Measurements from ENCODE around the gene GABRE. TPM values are rescaled to one million over a fixed set of nuclear protein-coding genes. Genes with fewer than 3 reads are reported as not detected.
"Not testable (repeated sequence)": the region's sequence is repeated elsewhere in the genome, so short reads cannot be mapped to it uniquely, and the experiment has no call there.

GABRE gene
- total and polyA plus RNA-seq, 9 donors = 19.5 to 53.2 (median 40.7) TPM

GRCh38 chrX:151923648-151924047 lies 50.8 kb downstream of the GABRE start:
- 71% methylated on average over 6 of the region's 6 CpGs for WGBS (ENCODE audit: insufficient coverage)
- no peak for DNase-seq

GRCh38 chrX:151922692-151923091 lies 51.8 kb downstream of the GABRE start:
- WGBS (ENCODE audit: insufficient coverage) = 76% methylated on average over 5 of the region's 5 CpGs
- Histone ChIP-seq H3K4me1 (ENCODE audit: control insufficient read depth, insufficient read depth, low read length) (no peaks in the 10 kb centered on the region), H3K4me3 (ENCODE audit: low read length) (no peak overlapping the region), H3K9me3 (replicated peaks; ENCODE audit: control insufficient read depth, low read depth, low read length) (no peaks in the 10 kb centered on the region), H3K27ac (ENCODE audit: low read length) (no peak overlapping the region), H3K36me3 (ENCODE audit: control insufficient read depth, insufficient read depth, low read length) (no peaks in the 10 kb centered on the region), H3K27me3 (ENCODE audit: control insufficient read depth, insufficient read depth, low read length) (peaks cover 3% of the 10 kb centered on the region)
- no peak for DNase-seq

More at GRCh38 chrX:151923648-151924047, 50.8 kb downstream of the GABRE start:
- no peak overlapping the region for H3K4me3 ChIP-seq (ENCODE audit: low read length)
- no peaks in the 10 kb centered on the region for H3K9me3 ChIP-seq (replicated peaks; ENCODE audit: control insufficient read depth, low read depth, low read length)
- peaks cover 3% of the 10 kb centered on the region for H3K27me3 ChIP-seq (ENCODE audit: control insufficient read depth, insufficient read depth, low read length)
- H3K27ac ChIP-seq (ENCODE audit: low read length) = no peak overlapping the region
- no peaks in the 10 kb centered on the region for H3K36me3 ChIP-seq (ENCODE audit: control insufficient read depth, insufficient read depth, low read length)
- no peaks in the 10 kb centered on the region for H3K4me1 ChIP-seq (ENCODE audit: control insufficient read depth, insufficient read depth, low read length)

- no peaks in the 10 kb centered on the region for H3K36me3 ChIP-seq (ENCODE audit: control insufficient read depth, insufficient read depth, low read length)
- DNase-seq = no peak
- 67% methylated on average over 5 of the region's 5 CpGs for WGBS (ENCODE audit: insufficient coverage)
- H3K9me3 ChIP-seq (replicated peaks; ENCODE audit: control insufficient read depth, low read depth, low read length) = no peaks in the 10 kb centered on the region
- peaks cover 3% of the 10 kb centered on the region for H3K27me3 ChIP-seq (ENCODE audit: control insufficient read depth, insufficient read depth, low read length)
- no peaks in the 10 kb centered on the region for H3K4me1 ChIP-seq (ENCODE audit: control insufficient read depth, insufficient read depth, low read length)
- no peak overlapping the region for H3K27ac ChIP-seq (ENCODE audit: low read length)
- no peak overlapping the region for H3K4me3 ChIP-seq (ENCODE audit: low read length)
Measured at GRCh38 chrX:151921866-151922265, 52.6 kb downstream of the GABRE start.

- no peaks in the 10 kb centered on the region for H3K36me3 ChIP-seq (ENCODE audit: control insufficient read depth, insufficient read depth, low read length)
- no peak overlapping the region for H3K27ac ChIP-seq (ENCODE audit: low read length)
- WGBS (ENCODE audit: insufficient coverage) = 82% methylated on average over 6 of the region's 10 CpGs
- no peaks in the 10 kb centered on the region for H3K27me3 ChIP-seq (ENCODE audit: control insufficient read depth, insufficient read depth, low read length)
- H3K4me3 ChIP-seq (ENCODE audit: low read length) = no peak overlapping the region
- no peaks in the 10 kb centered on the region for H3K9me3 ChIP-seq (replicated peaks; ENCODE audit: control insufficient read depth, low read depth, low read length)
- no peak for DNase-seq
- no peaks in the 10 kb centered on the region for H3K4me1 ChIP-seq (ENCODE audit: control insufficient read depth, insufficient read depth, low read length)
Measured at GRCh38 chrX:151921292-151921691, 53.2 kb downstream of the GABRE start.

- no peaks in the 10 kb centered on the region for H3K36me3 ChIP-seq (ENCODE audit: control insufficient read depth, insufficient read depth, low read length)
- no peak for DNase-seq
- H3K4me3 ChIP-seq (ENCODE audit: low read length) = no peak overlapping the region
- no peaks in the 10 kb centered on the region for H3K27me3 ChIP-seq (ENCODE audit: control insufficient read depth, insufficient read depth, low read length)
- no peaks in the 10 kb centered on the region for H3K9me3 ChIP-seq (replicated peaks; ENCODE audit: control insufficient read depth, low read depth, low read length)
- H3K27ac ChIP-seq (ENCODE audit: low read length) = no peak overlapping the region
- no peaks in the 10 kb centered on the region for H3K4me1 ChIP-seq (ENCODE audit: control insufficient read depth, insufficient read depth, low read length)
- 71% methylated on average over 1 of the region's 6 CpGs for WGBS (ENCODE audit: insufficient coverage)
Measured at GRCh38 chrX:151920530-151920929, 53.9 kb downstream of the GABRE start.

- Histone ChIP-seq H3K9me3 (replicated peaks; ENCODE audit: control insufficient read depth, low read depth, low read length) (no peaks in the 10 kb centered on the region), H3K27ac (ENCODE audit: low read length) (no peak overlapping the region), H3K27me3 (ENCODE audit: control insufficient read depth, insufficient read depth, low read length) (no peaks in the 10 kb centered on the region), H3K4me3 (ENCODE audit: low read length) (no peak overlapping the region), H3K36me3 (ENCODE audit: control insufficient read depth, insufficient read depth, low read length) (no peaks in the 10 kb centered on the region), H3K4me1 (ENCODE audit: control insufficient read depth, insufficient read depth, low read length) (no peaks in the 10 kb centered on the region)
- WGBS (ENCODE audit: insufficient coverage) = 100% methylated on average over 1 of the region's 12 CpGs
- no peak for DNase-seq
Measured at GRCh38 chrX:151920101-151920500, 54.4 kb downstream of the GABRE start.

- Histone ChIP-seq H3K9me3 (replicated peaks; ENCODE audit: control insufficient read depth, low read depth, low read length) (no peaks in the 10 kb centered on the region), H3K27ac (ENCODE audit: low read length) (no peak overlapping the region), H3K4me3 (ENCODE audit: low read length) (no peak overlapping the region), H3K36me3 (ENCODE audit: control insufficient read depth, insufficient read depth, low read length) (no peaks in the 10 kb centered on the region), H3K27me3 (ENCODE audit: control insufficient read depth, insufficient read depth, low read length) (no peaks in the 10 kb centered on the region), H3K4me1 (ENCODE audit: control insufficient read depth, insufficient read depth, low read length) (no peaks in the 10 kb centered on the region)
- WGBS (ENCODE audit: insufficient coverage) = 88% methylated on average over 5 of the region's 11 CpGs
- no peak for DNase-seq
Measured at GRCh38 chrX:151919610-151920009, 54.9 kb downstream of the GABRE start.

GRCh38 chrX:151918736-151919135 lies 55.7 kb downstream of the GABRE start:
- WGBS (ENCODE audit: insufficient coverage) = 80% methylated on average over 1 of the region's 18 CpGs
- H3K9me3 ChIP-seq (replicated peaks; ENCODE audit: control insufficient read depth, low read depth, low read length); H3K36me3 ChIP-seq (ENCODE audit: control insufficient read depth, insufficient read depth, low read length); H3K27ac ChIP-seq (ENCODE audit: low read length); DNase-seq; H3K4me1 ChIP-seq (ENCODE audit: control insufficient read depth, insufficient read depth, low read length); H3K4me3 ChIP-seq (ENCODE audit: low read length); H3K27me3 ChIP-seq (ENCODE audit: control insufficient read depth, insufficient read depth, low read length): not testable (repeated sequence)

GRCh38 chrX:151912780-151913179 lies 61.7 kb downstream of the GABRE start, which contains the start of gene MAGEA4:
Gene MAGEA4, plus strand, starts transcription at chrX:151912889. Its CDS starts 10,776 bp downstream, at chrX:151923665.
- 96% methylated on average over 5 of the region's 11 CpGs for WGBS (ENCODE audit: insufficient coverage)
- Histone ChIP-seq H3K27me3 (ENCODE audit: control insufficient read depth, insufficient read depth, low read length) (no peaks in the 10 kb centered on the region), H3K36me3 (ENCODE audit: control insufficient read depth, insufficient read depth, low read length) (no peaks in the 10 kb centered on the region), H3K4me3 (ENCODE audit: low read length) (no peak within 1 kb of the TSS), H3K27ac (ENCODE audit: low read length) (no peak within 1 kb of the TSS), H3K4me1 (ENCODE audit: control insufficient read depth, insufficient read depth, low read length) (no peaks in the 10 kb centered on the region), H3K9me3 (replicated peaks; ENCODE audit: control insufficient read depth, low read depth, low read length) (no peaks in the 10 kb centered on the region)
- no peak for DNase-seq

GRCh38 chrX:151912221-151912620 lies 62.3 kb downstream of the GABRE start:
- WGBS (ENCODE audit: insufficient coverage) = 93% methylated on average over 5 of the region's 11 CpGs
- H3K9me3 ChIP-seq (replicated peaks; ENCODE audit: control insufficient read depth, low read depth, low read length) = no peaks in the 10 kb centered on the region
- H3K36me3 ChIP-seq (ENCODE audit: control insufficient read depth, insufficient read depth, low read length) = no peaks in the 10 kb centered on the region
- H3K4me1 ChIP-seq (ENCODE audit: control insufficient read depth, insufficient read depth, low read length) = no peaks in the 10 kb centered on the region
- no peaks in the 10 kb centered on the region for H3K27me3 ChIP-seq (ENCODE audit: control insufficient read depth, insufficient read depth, low read length)
- DNase-seq = no peak
- H3K27ac ChIP-seq (ENCODE audit: low read length) = no peak overlapping the region
- no peak overlapping the region for H3K4me3 ChIP-seq (ENCODE audit: low read length)

GRCh38 chrX:151904989-151905388 lies 69.5 kb downstream of the GABRE start:
- Histone ChIP-seq H3K9me3 (replicated peaks; ENCODE audit: control insufficient read depth, low read depth, low read length) (peaks cover 2% of the 10 kb centered on the region), H3K27me3 (ENCODE audit: control insufficient read depth, insufficient read depth, low read length) (peaks cover 6% of the 10 kb centered on the region), H3K36me3 (ENCODE audit: control insufficient read depth, insufficient read depth, low read length) (no peaks in the 10 kb centered on the region), H3K4me1 (ENCODE audit: control insufficient read depth, insufficient read depth, low read length) (peaks cover 19% of the 10 kb centered on the region), H3K4me3 (ENCODE audit: low read length) (no peak overlapping the region), H3K27ac (ENCODE audit: low read length) (no peak overlapping the region)
- WGBS (ENCODE audit: insufficient coverage) = 82% methylated on average over 6 of the region's 12 CpGs
- DNase-seq = no peak
